ENCODE results near the gene HPSE2. TPM values are rescaled to one million over a fixed set of nuclear protein-coding genes. Genes with fewer than 3 reads are reported as not detected.

HPSE2 gene
- total and polyA plus RNA-seq, 2 experiments from 2014 or later, result 0.10 to 0.24 TPM

- no peaks in the 10 kb centered on the region for H3K9me3 Mint-ChIP-seq
- Histone ChIP-seq H3K27me3 (ENCODE audit: insufficient read depth) (no peaks in the 10 kb centered on the region), H4K20me1 (replicated peaks; ENCODE audit: insufficient read depth) (no peaks in the 10 kb centered on the region), H3K36me3 (ENCODE audit: insufficient read depth) (no peaks in the 10 kb centered on the region), H3K4me1 (ENCODE audit: insufficient read depth) (no peaks in the 10 kb centered on the region), H3K9me2 (ENCODE audit: insufficient read depth) (0 out of 2 replicates have a peak, but pooled peaks cover 6% of the 10 kb centered on the region), H3F3A (replicated peaks; ENCODE audit: low read depth) (no peaks in the 10 kb centered on the region), H3K79me2 (replicated peaks; ENCODE audit: insufficient read depth) (no peaks in the 10 kb centered on the region), H3K4me3 (no peak overlapping the region), H2AFZ (no peak overlapping the region; the same call in 1 of the 2 replicates), H3K4me2 (no peak overlapping the region), H3K27ac (ENCODE audit: low read depth) (no peak overlapping the region)
- H3K36me3 Mint-ChIP-seq (ENCODE audit: low read depth), result no peaks in the 10 kb centered on the region
- H3K27me3 Mint-ChIP-seq (ENCODE audit: insufficient read depth, low read depth, poor library complexity), result no peaks in the 10 kb centered on the region
- ATAC-seq, result peak; percentile 59
- no peak overlapping the region for H3K4me3 Mint-ChIP-seq
- TF ChIP-seq POLR2AphosphoS5 (IDR thresholded peaks at IDR 0.05; ENCODE audit: low read depth), result no peak
- TF ChIP-seq, protein P1, sequence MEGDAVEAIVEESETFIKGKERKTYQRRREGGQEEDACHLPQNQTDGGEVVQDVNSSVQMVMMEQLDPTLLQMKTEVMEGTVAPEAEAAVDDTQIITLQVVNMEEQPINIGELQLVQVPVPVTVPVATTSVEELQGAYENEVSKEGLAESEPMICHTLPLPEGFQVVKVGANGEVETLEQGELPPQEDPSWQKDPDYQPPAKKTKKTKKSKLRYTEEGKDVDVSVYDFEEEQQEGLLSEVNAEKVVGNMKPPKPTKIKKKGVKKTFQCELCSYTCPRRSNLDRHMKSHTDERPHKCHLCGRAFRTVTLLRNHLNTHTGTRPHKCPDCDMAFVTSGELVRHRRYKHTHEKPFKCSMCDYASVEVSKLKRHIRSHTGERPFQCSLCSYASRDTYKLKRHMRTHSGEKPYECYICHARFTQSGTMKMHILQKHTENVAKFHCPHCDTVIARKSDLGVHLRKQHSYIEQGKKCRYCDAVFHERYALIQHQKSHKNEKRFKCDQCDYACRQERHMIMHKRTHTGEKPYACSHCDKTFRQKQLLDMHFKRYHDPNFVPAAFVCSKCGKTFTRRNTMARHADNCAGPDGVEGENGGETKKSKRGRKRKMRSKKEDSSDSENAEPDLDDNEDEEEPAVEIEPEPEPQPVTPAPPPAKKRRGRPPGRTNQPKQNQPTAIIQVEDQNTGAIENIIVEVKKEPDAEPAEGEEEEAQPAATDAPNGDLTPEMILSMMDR (conservative IDR thresholded peaks at IDR 0.05; ENCODE audit: low read depth in 2 of 2), result no peak
- TF ChIP-seq ZNF331 (CRISPR knock-in tag; IDR thresholded peaks at IDR 0.05; ENCODE audit: low read depth), result no peak
- no peak for TF ChIP-seq CREB1 (CRISPR knock-in tag; IDR thresholded peaks at IDR 0.05; ENCODE audit: low read depth)
- no peak for TF ChIP-seq ZNF462 (CRISPR knock-in tag; IDR thresholded peaks at IDR 0.05)
- no peak for TF ChIP-seq REST (IDR thresholded peaks at IDR 0.05; ENCODE audit: unreplicated experiment)
- H3K27ac Mint-ChIP-seq, result no peak overlapping the region
- H3K4me1 Mint-ChIP-seq, result no peaks in the 10 kb centered on the region
- DNase-seq (ENCODE audit: low spot score), result no peak
These were observed 539.1 kb downstream of the HPSE2 start for GRCh38 chr10:98696516-98696915.

Data from GM23338 (cell line).